GM18507 (cell line): ENCODE data around the gene SMR3B.
A peak's percentile ranks its signal among the peaks of the same experiment; 100 is the strongest.

Experiments
- DNase-seq: peaks from one replicate; pipeline ENCODE4 v3.0.0; 2011; ENCODE audit warnings: low read depth; ENCODE audit not compliant: insufficient read length; ENCODE audit errors: extremely low spot score
- FAIRE-seq: peaks from 2 replicates; lab custom pipeline; 2011; peaks lifted over from hg19 to GRCh38; lab: Jason Lieb, UNC

The SMR3B gene

DNA sequence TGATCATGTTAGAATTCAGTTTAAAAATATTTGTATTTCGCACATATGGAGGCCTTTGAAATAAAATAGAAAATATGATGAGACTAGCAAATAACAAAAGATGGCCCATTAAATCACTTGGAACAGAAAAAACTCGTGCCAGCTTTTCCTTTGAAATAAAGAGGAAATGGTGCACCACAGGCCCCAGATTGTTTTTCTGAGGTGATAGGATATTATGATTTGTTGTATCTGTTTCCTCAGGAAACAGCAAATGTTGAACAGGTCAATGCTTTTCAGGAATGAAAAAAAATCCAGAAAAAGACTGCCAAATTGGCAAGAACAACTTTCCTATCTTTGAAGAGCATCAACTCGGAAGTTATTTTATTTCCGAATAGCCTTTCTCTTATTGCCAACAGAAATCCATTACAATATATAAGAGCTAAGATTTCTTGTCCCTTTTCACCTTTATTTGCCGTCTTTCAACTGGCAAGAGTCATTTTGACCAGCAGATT, at the start of gene SMR3B:
Gene SMR3B, plus strand, starts transcription at position 441 of the 491 bp plus-strand sequence. CDS start 1,380 bp downstream, outside the sequence.
- FAIRE-seq = no peak
- DNase-seq = no peak

DNA sequence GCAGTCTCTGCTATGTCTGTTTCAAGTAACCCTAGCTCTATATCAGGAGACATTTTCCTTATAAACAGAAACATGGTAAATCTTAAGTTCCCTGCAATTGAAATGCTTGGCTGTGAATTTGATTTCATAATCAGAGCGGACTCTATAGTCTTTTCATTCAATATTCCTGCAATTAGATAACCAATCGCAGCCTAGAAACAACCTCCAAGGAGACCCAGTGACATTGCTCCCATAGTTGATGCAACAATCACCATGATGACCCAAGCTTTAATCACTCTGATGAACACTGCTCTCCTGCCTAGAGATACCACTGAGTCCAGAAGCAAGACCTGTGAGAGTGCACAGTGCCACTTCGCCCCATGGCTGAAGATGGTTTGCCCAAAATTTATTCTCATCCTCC, 48.2 kb upstream of the SMR3B start, which contains the start of gene CABS1:
Gene CABS1, plus strand, starts transcription at position 301 of the 400 bp plus-strand sequence. Its CDS starts 59 bp downstream, at position 360.
- FAIRE-seq = no peak
- DNase-seq = no peak

DNA sequence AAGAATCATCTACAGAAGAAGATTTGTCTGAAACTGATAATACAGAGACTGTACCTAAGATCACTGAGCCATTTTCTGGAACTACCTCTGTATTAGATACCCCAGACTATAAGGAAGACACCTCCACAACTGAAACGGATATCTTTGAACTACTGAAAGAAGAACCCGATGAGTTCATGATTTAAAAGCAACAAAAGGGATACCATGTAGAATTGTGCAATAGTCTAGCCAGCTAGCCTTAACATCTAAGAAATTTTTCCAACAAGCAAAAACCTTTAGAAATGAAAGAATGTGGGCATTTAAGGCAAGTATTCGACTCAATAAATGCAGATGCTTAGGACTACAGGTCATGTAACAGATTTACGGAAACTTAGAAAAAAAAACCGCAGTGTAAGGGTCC, 46.9 kb upstream of the SMR3B start:
- DNase-seq (no peak), FAIRE-seq (no peak)

DNA sequence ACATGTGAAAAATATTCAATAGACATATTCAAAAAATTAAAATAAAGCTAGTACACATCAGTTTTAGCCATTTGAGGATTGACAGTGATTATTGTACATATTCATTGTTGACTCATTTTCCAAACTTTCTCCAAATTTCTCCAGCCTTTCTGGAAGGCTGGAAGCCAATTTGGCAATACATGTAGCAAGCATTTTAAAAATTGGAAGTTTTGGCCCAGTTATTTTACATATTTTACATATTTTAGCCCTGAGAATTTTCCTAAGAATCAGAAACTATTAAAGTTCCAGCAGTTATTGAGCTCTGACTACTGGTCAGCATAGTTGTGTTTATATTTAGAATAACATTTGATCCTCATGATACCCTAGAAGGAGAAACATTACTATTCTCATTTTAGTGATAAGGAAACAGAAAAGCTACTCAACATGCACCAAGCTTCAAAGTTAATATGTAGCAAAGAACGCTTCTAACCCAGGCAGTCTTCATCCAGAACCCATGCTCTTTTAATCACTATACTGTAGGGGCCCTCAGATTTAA, 45.0 kb upstream of the SMR3B start:
- DNase-seq (no peak), FAIRE-seq (no peak)

DNA sequence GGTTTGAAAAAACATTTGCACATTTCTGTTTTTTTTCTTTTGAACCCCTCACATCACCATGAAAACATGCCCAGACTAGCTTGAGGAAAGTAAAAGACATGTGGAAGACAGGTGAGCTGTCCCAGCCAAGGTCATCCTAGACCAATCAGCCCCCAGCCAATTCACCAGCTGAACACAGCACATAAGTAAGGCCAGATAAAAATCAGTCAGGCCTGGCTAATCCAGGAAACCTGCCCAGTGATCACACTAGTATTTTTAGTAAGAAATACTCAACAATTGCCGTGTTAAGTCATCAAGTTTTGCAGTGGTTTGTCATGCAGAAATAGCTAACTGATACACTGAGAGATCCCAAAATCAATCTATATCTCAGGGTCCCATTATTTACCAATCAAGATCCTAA, 26.7 kb upstream of the SMR3B start:
- FAIRE-seq (no peak), DNase-seq (no peak)

DNA sequence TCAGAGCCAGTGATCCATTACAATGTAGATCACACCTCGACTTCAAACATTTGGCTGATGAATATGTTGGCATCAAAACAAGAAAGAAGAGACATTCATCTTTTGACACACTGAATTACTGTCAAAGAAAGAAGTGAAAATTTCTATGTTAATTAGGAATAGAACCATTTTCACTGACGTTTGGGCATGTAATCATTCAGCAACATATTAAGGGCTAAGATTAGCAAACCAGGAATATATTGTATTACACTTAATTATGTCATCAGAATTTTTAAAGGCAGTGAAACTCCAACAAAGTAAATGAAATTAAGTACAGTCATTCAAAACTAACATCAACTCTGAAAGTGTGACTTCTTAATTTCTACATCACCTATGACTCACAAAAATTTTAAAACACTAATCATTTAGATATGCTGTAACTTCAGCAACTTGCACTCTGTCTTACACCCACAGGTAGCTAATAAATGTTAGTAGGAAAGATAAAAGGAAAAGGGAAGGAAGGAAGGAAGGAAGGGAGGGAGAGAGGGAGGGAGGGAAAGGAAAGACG, 23.7 kb upstream of the SMR3B start:
- no peak for DNase-seq
- no peak for FAIRE-seq

DNA sequence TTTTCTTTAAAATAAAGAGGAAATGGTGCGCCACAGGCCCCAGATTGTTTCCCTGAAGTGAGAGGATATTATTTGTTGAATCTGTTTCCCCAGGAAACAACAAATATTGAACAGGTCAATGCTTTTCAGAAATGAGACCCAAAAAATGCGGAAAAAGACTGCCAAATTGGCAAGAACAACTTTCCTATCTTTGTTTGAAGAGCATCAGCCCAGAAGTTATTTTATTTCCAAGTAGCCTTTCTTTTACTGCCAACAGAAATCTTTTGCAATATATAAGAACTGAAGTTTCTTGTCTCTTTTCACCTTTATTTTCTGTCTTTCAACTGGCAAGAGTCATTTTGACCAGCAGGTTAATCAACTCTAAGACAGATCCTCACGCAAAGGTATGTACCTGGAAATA, 22.5 kb upstream of the SMR3B start, which contains the start of gene SMR3A:
Gene SMR3A, plus strand, starts transcription at position 301 of the 400 bp plus-strand sequence. CDS start 1,356 bp downstream, outside the sequence.
- DNase-seq (no peak), FAIRE-seq (no peak)

DNA sequence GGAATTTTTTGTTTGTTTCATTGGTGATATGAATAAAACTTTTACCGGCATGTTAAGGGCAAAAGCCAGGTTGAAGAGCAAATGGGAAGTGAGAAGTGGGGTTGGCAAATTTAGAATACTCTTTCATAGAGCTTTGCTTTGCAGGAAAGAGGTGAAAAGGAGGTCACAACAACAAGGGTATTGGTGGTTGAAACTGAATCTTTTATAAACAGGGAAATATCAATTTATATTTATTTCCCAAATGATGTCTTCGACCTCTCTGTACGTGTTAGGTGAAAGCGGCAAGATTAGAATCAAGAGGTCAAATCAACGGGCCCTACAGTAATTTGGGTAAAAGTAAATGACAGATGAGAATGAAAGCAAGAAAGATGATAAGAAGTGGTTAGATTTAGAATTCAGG, 18.9 kb upstream of the SMR3B start:
- FAIRE-seq (no peak), DNase-seq (no peak)

DNA sequence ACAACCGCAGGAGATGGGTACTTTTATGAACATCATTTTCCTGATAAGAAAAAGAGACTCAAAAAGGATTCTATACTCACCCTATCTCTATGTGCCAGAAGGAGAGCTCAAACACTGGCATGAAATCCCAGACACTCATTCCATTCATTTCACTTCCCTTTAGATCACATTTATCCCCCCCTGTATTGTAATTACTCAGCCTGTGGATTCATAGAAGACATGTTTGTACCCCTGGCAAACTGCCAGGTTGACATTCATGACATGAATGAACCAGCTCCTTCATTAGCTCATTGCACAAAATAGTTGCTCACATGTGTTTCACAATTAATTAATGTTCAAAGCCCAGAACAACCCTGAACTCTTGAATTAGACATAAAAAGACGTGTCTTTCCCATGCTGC, 17.5 kb upstream of the SMR3B start:
- DNase-seq (no peak), FAIRE-seq (no peak)

DNA sequence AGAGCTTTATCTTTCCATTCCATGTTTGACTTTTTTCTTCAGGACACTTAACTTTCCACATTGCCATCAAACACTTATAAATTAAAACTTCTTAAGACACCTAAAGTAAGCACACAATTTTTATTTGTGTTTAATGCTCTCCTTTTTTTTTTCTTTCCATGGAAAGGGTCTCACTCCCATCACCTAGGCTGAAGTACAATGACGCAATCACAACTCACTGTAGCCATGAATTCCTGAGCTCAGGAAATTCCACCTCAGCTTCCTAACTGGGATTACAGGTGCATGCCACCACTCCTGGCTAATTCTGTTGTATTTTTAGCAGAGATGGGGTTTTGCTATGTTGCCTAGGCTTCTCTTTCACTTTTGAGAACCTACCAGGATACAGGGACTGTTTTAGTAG, 15.1 kb upstream of the SMR3B start:
- FAIRE-seq = no peak
- no peak for DNase-seq

DNA sequence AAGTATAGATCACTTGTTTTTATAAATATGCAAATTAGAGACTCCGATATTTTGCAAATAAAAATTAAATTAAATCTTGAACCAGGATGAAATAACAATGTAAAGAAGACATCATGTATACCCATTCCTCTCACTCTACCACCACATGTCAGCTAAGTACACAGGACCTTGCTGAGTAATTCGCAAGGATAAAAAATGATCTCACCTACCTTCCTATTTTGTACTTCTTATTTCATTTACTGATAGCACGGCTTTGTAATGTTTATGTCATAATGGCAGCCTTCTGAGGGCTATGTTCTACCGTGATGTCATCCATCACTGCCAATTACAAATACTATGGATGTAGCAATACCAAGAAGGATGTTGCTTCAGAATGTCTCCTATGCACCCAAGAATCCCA, 10.9 kb upstream of the SMR3B start:
- no peak for FAIRE-seq
- DNase-seq = no peak

DNA sequence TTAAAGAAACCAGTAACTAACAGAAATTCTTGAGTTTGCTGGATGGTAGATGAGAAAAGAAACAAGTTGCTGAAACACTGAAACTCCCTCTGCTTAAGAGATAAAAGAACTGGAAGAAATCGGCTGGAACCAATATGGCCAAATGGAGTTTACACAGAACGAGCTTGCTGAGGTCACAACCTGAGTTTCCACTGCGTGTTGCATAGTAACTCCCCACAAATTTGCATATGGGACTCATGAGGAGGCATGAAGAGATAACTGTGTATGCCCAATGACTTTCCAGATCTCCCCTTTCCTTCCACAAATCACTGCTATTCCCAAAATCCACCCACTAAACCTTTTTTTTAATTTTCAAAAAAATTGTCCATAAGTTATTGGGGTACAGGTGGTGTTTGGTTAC, 10.2 kb upstream of the SMR3B start:
- DNase-seq (no peak), FAIRE-seq (no peak)

DNA sequence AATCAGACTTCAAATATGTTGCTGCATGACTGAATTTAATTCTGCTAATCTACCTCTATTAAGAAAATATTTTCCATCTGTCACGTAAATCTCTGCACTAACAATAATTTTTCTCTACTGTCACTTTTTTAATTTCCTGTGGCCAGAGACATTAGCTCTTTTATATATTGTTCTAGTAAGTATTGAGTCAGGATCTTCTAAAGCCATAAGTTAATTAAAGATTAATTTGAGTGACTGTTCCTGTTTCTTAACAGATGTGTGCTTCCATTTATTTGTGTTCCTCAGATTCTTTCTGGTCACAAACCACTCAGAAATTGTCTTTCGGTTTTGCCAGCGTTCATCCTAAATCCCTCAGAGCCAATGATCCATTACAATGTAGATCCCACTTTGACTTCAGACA, 2.4 kb upstream of the SMR3B start:
- no peak for FAIRE-seq
- no peak for DNase-seq

DNA sequence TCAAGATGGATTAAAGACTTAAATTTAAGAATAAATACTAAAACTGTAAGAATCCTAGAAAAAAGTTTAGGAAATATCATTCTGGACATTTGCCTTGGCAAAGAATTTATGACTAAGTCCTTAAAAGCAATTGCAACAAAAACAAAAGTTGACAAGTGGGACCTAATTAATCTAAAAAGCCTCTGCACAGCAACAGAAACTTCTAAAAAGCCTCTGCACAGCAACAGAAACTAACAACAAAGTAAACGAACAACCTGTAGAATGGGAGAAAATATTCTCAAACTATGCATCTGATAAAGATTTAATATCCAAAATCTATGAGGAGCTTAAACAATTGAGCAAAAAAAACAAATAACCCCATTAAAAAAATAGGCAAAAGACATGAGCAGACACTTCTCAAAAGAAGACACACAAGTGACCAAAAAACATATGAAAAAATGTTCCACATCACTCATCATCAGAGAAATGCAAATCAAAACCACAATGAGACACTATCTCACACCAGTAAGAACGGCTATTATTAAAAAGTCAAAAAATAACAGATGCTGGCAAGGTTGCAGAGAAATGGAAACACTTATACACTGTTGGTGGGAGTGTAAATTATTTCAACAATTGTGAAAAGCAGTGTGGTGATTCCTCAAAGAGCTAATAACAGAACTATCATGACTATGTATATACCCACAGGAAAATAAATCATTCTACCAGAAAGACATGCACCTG, 9.3 kb downstream of the SMR3B start:
- peak; percentile 91 for FAIRE-seq

DNA sequence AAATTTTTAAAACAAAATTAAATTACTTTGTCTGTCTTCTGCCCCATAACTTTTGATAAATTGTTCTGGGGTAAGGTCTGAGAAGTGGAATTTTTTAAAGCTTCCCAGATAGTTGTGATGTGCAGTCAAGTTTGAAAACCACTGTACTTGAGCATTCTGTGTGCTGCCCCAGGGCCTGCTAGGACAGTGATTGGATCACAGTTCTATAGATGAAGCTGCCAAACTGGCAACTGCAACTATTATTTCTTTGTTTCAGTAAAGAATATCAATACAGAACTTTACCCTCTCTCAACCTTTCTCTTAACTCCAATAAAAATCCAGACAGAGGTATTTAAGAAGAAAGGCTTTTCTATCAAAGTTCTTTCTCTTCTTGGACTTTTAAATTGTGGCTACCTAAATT, 14.6 kb downstream of the SMR3B start, which contains the start of gene OPRPN:
Gene OPRPN, plus strand, starts transcription at position 361 of the 400 bp plus-strand sequence. CDS start 1,346 bp downstream, outside the sequence.
- FAIRE-seq (no peak), DNase-seq (no peak)

More for the DNA sequence above, 9.3 kb downstream of the SMR3B start:
- DNase-seq = no peak

DNA sequence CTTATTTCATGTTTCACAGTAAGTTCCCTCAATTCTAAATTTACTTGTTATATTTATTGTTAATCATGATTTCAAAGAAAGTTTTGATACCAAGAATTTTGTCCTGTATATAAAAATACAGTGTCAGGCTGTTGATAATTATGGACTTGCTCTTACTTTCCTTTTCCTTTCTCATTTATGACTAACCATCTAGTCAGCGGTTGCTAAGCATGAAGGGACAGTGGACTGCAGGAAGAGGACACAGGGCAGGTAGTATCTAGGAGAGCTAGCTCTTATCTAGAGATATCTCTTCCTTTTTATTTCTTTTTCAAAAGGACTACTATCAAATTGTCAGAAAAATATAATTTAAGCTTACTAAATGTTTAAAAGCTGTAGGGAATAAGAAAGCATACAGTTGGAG, 16.4 kb downstream of the SMR3B start:
- DNase-seq (no peak), FAIRE-seq (peak; percentile 48)

DNA sequence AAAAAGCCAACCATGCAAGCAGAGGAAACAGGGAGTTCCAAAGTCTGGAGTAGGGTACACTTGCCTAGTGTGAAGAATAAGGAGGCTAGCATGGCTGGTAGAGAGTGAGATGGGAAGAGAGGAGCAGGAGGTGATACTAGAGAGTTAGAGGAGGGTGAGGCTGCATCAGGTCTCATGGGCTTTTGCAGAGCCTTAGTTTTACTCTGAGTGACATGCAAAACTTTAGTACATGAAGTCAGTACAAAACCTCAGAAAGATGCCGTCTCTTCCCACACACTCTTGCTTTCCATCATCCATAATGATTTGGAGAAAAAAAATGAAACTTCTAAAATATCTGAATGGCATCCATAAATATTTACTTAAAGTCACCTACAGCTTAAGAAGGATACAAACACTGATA, 19.8 kb downstream of the SMR3B start:
- no peak for FAIRE-seq

DNA sequence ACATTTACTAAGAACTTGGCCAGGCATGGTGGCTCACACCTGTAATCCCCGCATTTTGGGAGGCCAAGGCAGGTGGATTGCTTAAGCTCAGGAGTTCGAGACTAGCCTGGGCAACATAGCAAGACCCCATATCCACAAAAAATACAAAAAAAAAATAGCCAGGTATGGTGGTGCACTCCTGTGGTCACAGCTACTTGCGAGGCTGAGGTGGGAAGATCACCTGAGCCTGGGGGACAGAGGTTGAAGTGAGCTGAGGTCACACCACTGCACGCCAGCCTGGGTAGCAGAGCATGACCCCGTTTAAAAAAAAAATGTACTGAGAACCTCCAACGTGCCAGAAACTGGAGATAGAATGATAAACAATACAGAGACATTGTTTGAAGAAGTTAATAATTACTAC, 22.8 kb downstream of the SMR3B start:
- peak; percentile 5 for FAIRE-seq
- DNase-seq = no peak

More for the DNA sequence above, 19.8 kb downstream of the SMR3B start:
- DNase-seq = no peak

DNA sequence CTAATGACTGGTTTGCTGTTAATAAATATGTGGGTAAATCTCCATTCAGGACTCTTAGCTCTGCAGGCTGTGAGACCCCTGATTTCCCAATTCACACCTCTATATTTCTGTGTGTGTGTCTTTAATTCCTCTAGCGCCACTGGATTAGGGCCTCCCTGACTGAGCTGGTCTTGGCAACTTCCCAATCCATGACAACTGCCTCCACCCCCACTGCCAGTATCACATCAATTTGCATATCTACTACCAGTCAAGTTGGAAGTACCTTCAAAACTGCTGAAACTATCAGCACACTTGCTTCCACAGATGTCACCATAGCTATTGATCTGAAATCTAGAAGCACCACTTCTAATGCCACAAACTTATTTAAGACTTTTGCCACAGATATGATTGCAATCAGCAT, 42.4 kb downstream of the SMR3B start:
- DNase-seq (no peak), FAIRE-seq (no peak)

DNA sequence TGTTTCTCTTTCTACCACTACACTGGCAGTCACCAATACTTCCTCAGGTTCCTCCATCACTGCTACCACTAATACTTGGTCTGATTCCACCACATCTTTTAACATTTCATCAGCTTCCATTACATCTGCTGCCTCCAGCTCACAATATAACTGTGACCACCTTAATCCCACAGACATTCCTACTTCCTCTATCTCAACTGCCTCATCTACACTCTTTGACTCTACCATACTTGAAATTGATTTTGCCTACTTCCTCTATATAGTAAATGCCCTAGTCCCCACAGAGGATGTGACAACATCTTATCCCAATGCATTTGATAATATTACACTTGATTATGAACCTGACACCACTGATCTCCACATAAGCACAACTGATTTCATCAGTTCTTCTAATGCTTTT, 43.9 kb downstream of the SMR3B start:
- DNase-seq = no peak
- FAIRE-seq = no peak

DNA sequence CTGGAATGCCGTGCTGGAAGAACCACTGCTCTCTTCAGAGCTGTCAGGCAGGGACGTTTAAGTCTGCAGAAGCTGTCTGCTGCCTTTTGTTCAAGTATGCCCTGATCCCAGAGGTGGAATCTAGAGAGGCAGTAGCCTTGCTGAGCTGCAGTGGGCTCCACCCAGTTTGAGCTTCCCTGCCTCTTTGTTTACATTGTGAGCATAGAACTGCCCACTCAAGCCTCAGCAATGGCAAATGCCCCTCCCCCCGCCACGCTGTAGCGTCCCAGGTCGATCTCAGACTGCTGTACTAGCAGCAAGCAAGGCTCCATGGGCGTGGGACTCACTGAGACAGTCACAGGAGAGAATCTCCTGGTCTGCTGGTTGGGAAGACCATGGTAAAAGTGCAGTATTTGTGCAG, 54.3 kb downstream of the SMR3B start:
- no peak for DNase-seq
- no peak for FAIRE-seq
